Stimulated activated CD8-positive, alpha-beta memory T cell treated with anti-CD3 and anti-CD28 coated beads, Interleukin-4, amount 100 ng/mL, for 1 hour (primary cell): ENCODE results near the gene PPA1.
"Not testable (repeated sequence)": the region's sequence is repeated elsewhere in the genome, so short reads cannot be mapped to it uniquely, and the experiment has no call there.

Experiments
- DNase-seq, 2 donors: peaks; one replicate each; pipeline ENCODE4 v3.0.0-alpha.2; 2020; ENCODE audit warnings: low read depth in 2 of 2, low spot score in 1 of 2

PPA1 gene

GRCh38 chr10:70255329-70256299 is 22.4 kb upstream of the PPA1 start:
- no peak for DNase-seq

- no peak for DNase-seq
These were observed 21.6 kb upstream of the PPA1 start for GRCh38 chr10:70254778-70255328.

- no peak for DNase-seq
These were observed 20.9 kb upstream of the PPA1 start for GRCh38 chr10:70253878-70254765.

GRCh38 chr10:70250961-70251680 is 17.9 kb upstream of the PPA1 start:
- no peak for DNase-seq

GRCh38 chr10:70247360-70247759 is 14.1 kb upstream of the PPA1 start:
- DNase-seq: no peak

GRCh38 chr10:70241081-70241480 is 7.9 kb upstream of the PPA1 start:
- no peak for DNase-seq

- not testable (repeated sequence) for DNase-seq
These were observed 6.8 kb upstream of the PPA1 start for GRCh38 chr10:70239986-70240385.

- not testable (repeated sequence) for DNase-seq
These were observed 6.1 kb upstream of the PPA1 start for GRCh38 chr10:70239077-70239976.

GRCh38 chr10:70237958-70238536 is 4.8 kb upstream of the PPA1 start:
- not testable (repeated sequence) for DNase-seq

GRCh38 chr10:70234668-70235447 is 1.6 kb upstream of the PPA1 start:
- DNase-seq: no peak

GRCh38 chr10:70233939-70234300 is 691 bp upstream of the PPA1 start:
- DNase-seq: no peak

- DNase-seq: no peak
These were observed 445 bp downstream of the PPA1 start for GRCh38 chr10:70232859-70233108.

- peak in 1 of 2 donors; percentile 3 for DNase-seq
These were observed 922 bp downstream of the PPA1 start for GRCh38 chr10:70232155-70232858.

- no peak for DNase-seq
These were observed 4.7 kb downstream of the PPA1 start for GRCh38 chr10:70228491-70228890.

GRCh38 chr10:70227548-70228320 is 5.5 kb downstream of the PPA1 start:
- no peak for DNase-seq

- DNase-seq: no peak
These were observed 9.5 kb downstream of the PPA1 start for GRCh38 chr10:70223728-70224127.

GRCh38 chr10:70222811-70223447 is 10.3 kb downstream of the PPA1 start:
- DNase-seq: not testable (repeated sequence)
